Measurements from ENCODE around the gene PDE4A.

Gene PDE4A

GRCh38 chr19:10432736-10433130, 12.4 kb downstream of the PDE4A start:
- H3K4me1 ChIP-seq (ENCODE audit: control insufficient read depth in 1 of 2, insufficient read depth in 2 of 2, low read length in 2 of 2): peaks cover 5 to 12% of the 10 kb centered on the region in 2 experiments
- no peak overlapping the region for H3K23ac ChIP-seq (ENCODE audit: low read length)
- peaks cover 2% of the 10 kb centered on the region for H3K79me1 ChIP-seq (ENCODE audit: low read length)
- peaks cover 24% of the 10 kb centered on the region for H3K27me3 ChIP-seq (ENCODE audit: insufficient read depth, low read length)
- no peak overlapping the region for H4K8ac ChIP-seq (ENCODE audit: low read depth, low read length)
- H3K36me3 ChIP-seq (ENCODE audit: control insufficient read depth in 1 of 2, insufficient read depth in 2 of 2, low read length in 2 of 2): no peaks in the 10 kb centered on the region
- H4K91ac ChIP-seq (ENCODE audit: low read depth, low read length): no peak overlapping the region
- H3K79me2 ChIP-seq (ENCODE audit: control insufficient read depth, insufficient read depth, low read length, poor library complexity): peaks cover 2% of the 10 kb centered on the region
- no peak overlapping the region for H2BK12ac ChIP-seq (ENCODE audit: low read length)
- H2AFZ ChIP-seq (ENCODE audit: insufficient read depth, low read length, poor library complexity): no peak overlapping the region
- H3K18ac ChIP-seq (ENCODE audit: low read length): no peak overlapping the region
- H3K4me2 ChIP-seq (ENCODE audit: low read length): no peak overlapping the region
- H3K4ac ChIP-seq (ENCODE audit: low read depth, low read length): no peak overlapping the region
- no peak overlapping the region for H3K14ac ChIP-seq (ENCODE audit: low read length)
- no peak overlapping the region for H3K9ac ChIP-seq (ENCODE audit: low read length)
- no peak overlapping the region for H4K12ac ChIP-seq (ENCODE audit: low read depth, low read length)
- H2BK5ac ChIP-seq (ENCODE audit: low read depth, low read length, poor library complexity): no peak overlapping the region
- no peak overlapping the region for H3K27ac ChIP-seq (ENCODE audit: low read depth, low read length)
- WGBS (ENCODE audit: extremely low coverage, insufficient coverage, insufficient read length): no CpG with 5 or more reads among the region's 2 CpGs
- H2BK120ac ChIP-seq (ENCODE audit: insufficient read depth, low read length, poor library complexity): no peak overlapping the region
- no peak overlapping the region for H3K4me3 ChIP-seq (ENCODE audit: low read depth, low read length)
- H3K9me3 ChIP-seq (ENCODE audit: insufficient read depth, low read depth, low read length): peaks cover 9% of the 10 kb centered on the region
- DNase-seq: no peak
- no peak overlapping the region for H2AK5ac ChIP-seq (ENCODE audit: low read length)

- Histone ChIP-seq H2BK120ac (ENCODE audit: insufficient read depth, low read length, poor library complexity) (no peak overlapping the region), H4K91ac (ENCODE audit: low read depth, low read length) (no peak overlapping the region), H4K8ac (ENCODE audit: low read depth, low read length) (no peak overlapping the region), H3K9me3 (ENCODE audit: insufficient read depth, low read depth, low read length) (peaks cover 9% of the 10 kb centered on the region), H4K12ac (ENCODE audit: low read depth, low read length) (no peak overlapping the region), H3K27me3 (ENCODE audit: insufficient read depth, low read length) (peaks cover 24% of the 10 kb centered on the region), H2BK12ac (ENCODE audit: low read length) (no peak overlapping the region), H3K79me1 (ENCODE audit: low read length) (peaks cover 2% of the 10 kb centered on the region), H2BK5ac (ENCODE audit: low read depth, low read length, poor library complexity) (no peak overlapping the region), H2AK5ac (ENCODE audit: low read length) (no peak overlapping the region), H3K14ac (ENCODE audit: low read length) (no peak overlapping the region), H3K4me1 (ENCODE audit: control insufficient read depth in 1 of 2, insufficient read depth in 2 of 2, low read length in 2 of 2) (peaks cover 5 to 12% of the 10 kb centered on the region in 2 experiments), H3K27ac (ENCODE audit: low read depth, low read length) (no peak overlapping the region), H3K23ac (ENCODE audit: low read length) (no peak overlapping the region), H3K79me2 (ENCODE audit: control insufficient read depth, insufficient read depth, low read length, poor library complexity) (peaks cover 2% of the 10 kb centered on the region), H3K36me3 (ENCODE audit: control insufficient read depth in 1 of 2, insufficient read depth in 2 of 2, low read length in 2 of 2) (no peaks in the 10 kb centered on the region), H3K4me2 (ENCODE audit: low read length) (no peak overlapping the region), H3K9ac (ENCODE audit: low read length) (no peak overlapping the region), H3K18ac (ENCODE audit: low read length) (no peak overlapping the region), H3K4ac (ENCODE audit: low read depth, low read length) (no peak overlapping the region), H2AFZ (ENCODE audit: insufficient read depth, low read length, poor library complexity) (no peak overlapping the region), H3K4me3 (ENCODE audit: low read depth, low read length) (no peak overlapping the region)
- no peak for DNase-seq
- no CpG with 5 or more reads among the region's 10 CpGs for WGBS (ENCODE audit: extremely low coverage, insufficient coverage, insufficient read length)
Observed at GRCh38 chr19:10433131-10433536, 12.8 kb downstream of the PDE4A start.

- no peak overlapping the region for H3K4me2 ChIP-seq (ENCODE audit: low read length)
Observed at GRCh38 chr19:10439588-10439987, 19.2 kb downstream of the PDE4A start.

GRCh38 chr19:10442698-10443097, 22.4 kb downstream of the PDE4A start:
- H3K14ac ChIP-seq (ENCODE audit: low read length): no peak overlapping the region
- no peak overlapping the region for H2BK120ac ChIP-seq (ENCODE audit: insufficient read depth, low read length, poor library complexity)
- WGBS (ENCODE audit: extremely low coverage, insufficient coverage, insufficient read length): no CpG with 5 or more reads among the region's 3 CpGs
- no peak overlapping the region for H3K4me3 ChIP-seq (ENCODE audit: low read depth, low read length)
- H2BK12ac ChIP-seq (ENCODE audit: low read length): no peak overlapping the region
- H4K91ac ChIP-seq (ENCODE audit: low read depth, low read length): no peak overlapping the region
- no peak overlapping the region for H3K4me2 ChIP-seq (ENCODE audit: low read length)
- no peak overlapping the region for H3K27ac ChIP-seq (ENCODE audit: low read depth, low read length)
- H2BK5ac ChIP-seq (ENCODE audit: low read depth, low read length, poor library complexity): no peak overlapping the region
- H3K27me3 ChIP-seq (ENCODE audit: insufficient read depth, low read length): no peaks in the 10 kb centered on the region
- no peak overlapping the region for H3K4ac ChIP-seq (ENCODE audit: low read depth, low read length)
- no peak for DNase-seq
- H3K79me2 ChIP-seq (ENCODE audit: control insufficient read depth, insufficient read depth, low read length, poor library complexity): no peaks in the 10 kb centered on the region
- H2AK5ac ChIP-seq (ENCODE audit: low read length): no peak overlapping the region
- no peak overlapping the region for H3K23ac ChIP-seq (ENCODE audit: low read length)
- no peak overlapping the region for H2AFZ ChIP-seq (ENCODE audit: insufficient read depth, low read length, poor library complexity)
- H4K8ac ChIP-seq (ENCODE audit: low read depth, low read length): no peak overlapping the region
- no peak overlapping the region for H3K9ac ChIP-seq (ENCODE audit: low read length)
- H3K79me1 ChIP-seq (ENCODE audit: low read length): no peaks in the 10 kb centered on the region
- H3K36me3 ChIP-seq (ENCODE audit: control insufficient read depth in 1 of 2, insufficient read depth in 2 of 2, low read length in 2 of 2): no peaks in the 10 kb centered on the region
- peaks cover 2% of the 10 kb centered on the region for H3K9me3 ChIP-seq (ENCODE audit: insufficient read depth, low read depth, low read length)
- H4K12ac ChIP-seq (ENCODE audit: low read depth, low read length): no peak overlapping the region
- no peaks in the 10 kb centered on the region for H3K4me1 ChIP-seq (ENCODE audit: control insufficient read depth in 1 of 2, insufficient read depth in 2 of 2, low read length in 2 of 2)
- H3K18ac ChIP-seq (ENCODE audit: low read length): no peak overlapping the region

More at GRCh38 chr19:10439588-10439987, 19.2 kb downstream of the PDE4A start:
- no peak overlapping the region for H3K27ac ChIP-seq (ENCODE audit: low read depth, low read length)
- no peak overlapping the region for H2BK12ac ChIP-seq (ENCODE audit: low read length)
- H3K79me2 ChIP-seq (ENCODE audit: control insufficient read depth, insufficient read depth, low read length, poor library complexity): no peaks in the 10 kb centered on the region
- no peak overlapping the region for H2BK5ac ChIP-seq (ENCODE audit: low read depth, low read length, poor library complexity)
- H3K27me3 ChIP-seq (ENCODE audit: insufficient read depth, low read length): no peaks in the 10 kb centered on the region
- no peak overlapping the region for H4K91ac ChIP-seq (ENCODE audit: low read depth, low read length)
- no peak overlapping the region for H3K23ac ChIP-seq (ENCODE audit: low read length)
- no peak overlapping the region for H3K4ac ChIP-seq (ENCODE audit: low read depth, low read length)
- H3K9me3 ChIP-seq (ENCODE audit: insufficient read depth, low read depth, low read length): no peaks in the 10 kb centered on the region
- no peak overlapping the region for H3K18ac ChIP-seq (ENCODE audit: low read length)
- no peak overlapping the region for H4K12ac ChIP-seq (ENCODE audit: low read depth, low read length)
- no peak for DNase-seq
- no peaks in the 10 kb centered on the region for H3K79me1 ChIP-seq (ENCODE audit: low read length)
- no peaks in the 10 kb centered on the region for H3K4me1 ChIP-seq (ENCODE audit: control insufficient read depth in 1 of 2, insufficient read depth in 2 of 2, low read length in 2 of 2)
- no CpG with 5 or more reads among the region's 5 CpGs for WGBS (ENCODE audit: extremely low coverage, insufficient coverage, insufficient read length)
- no peak overlapping the region for H3K9ac ChIP-seq (ENCODE audit: low read length)
- H4K8ac ChIP-seq (ENCODE audit: low read depth, low read length): no peak overlapping the region
- no peaks in the 10 kb centered on the region for H3K36me3 ChIP-seq (ENCODE audit: control insufficient read depth in 1 of 2, insufficient read depth in 2 of 2, low read length in 2 of 2)
- no peak overlapping the region for H3K14ac ChIP-seq (ENCODE audit: low read length)
- H2AFZ ChIP-seq (ENCODE audit: insufficient read depth, low read length, poor library complexity): no peak overlapping the region
- no peak overlapping the region for H3K4me3 ChIP-seq (ENCODE audit: low read depth, low read length)
- H2AK5ac ChIP-seq (ENCODE audit: low read length): no peak overlapping the region
- no peak overlapping the region for H2BK120ac ChIP-seq (ENCODE audit: insufficient read depth, low read length, poor library complexity)
